SK-N-SH (cell line): ENCODE results near the gene METTL17.

Experiments
- CTCF ChIP-seq: fragments of 200-600 bp; sonication (generic); IDR thresholded peaks from 2 replicates; pipeline ENCODE4 v1.6.1; 2017; ENCODE audit warnings: antibody characterized with exemption, mild to moderate bottlenecking, moderate library complexity
- MEF2A ChIP-seq: IDR thresholded peaks from 2 replicates; pipeline ENCODE4 v1.4.0; 2012; ENCODE audit warnings: low read depth, borderline replicate concordance
- MXI1 ChIP-seq: IDR thresholded peaks from 2 replicates; pipeline ENCODE4 v1.6.1; 2012; ENCODE audit warnings: mild to moderate bottlenecking, low read depth, low read length, improper control_type of control experiment
- RFX5 ChIP-seq: IDR thresholded peaks from 2 replicates; pipeline ENCODE4 v1.6.1; 2012; ENCODE audit warnings: mild to moderate bottlenecking, improper control_type of control experiment, low read length
- SIN3A ChIP-seq: IDR thresholded peaks from 2 replicates; pipeline ENCODE4 v1.6.1; 2012; ENCODE audit warnings: low read depth, mild to moderate bottlenecking, low read length, moderate library complexity, borderline replicate concordance
- SMC3 ChIP-seq: IDR thresholded peaks from 2 replicates; pipeline ENCODE4 v1.6.1; 2012; ENCODE audit warnings: low read depth, low read length, improper control_type of control experiment

- TF ChIP-seq CTCF (no peak), SIN3A (no peak), MEF2A (no peak), RFX5 (no peak), SMC3 (no peak), MXI1 (no peak)
Measured at GRCh38 chr14:21001218-21001617, 11.4 kb downstream of the METTL17 start.
